GM12875 (cell line): ENCODE data around the gene RPRD1A.

ENCODE experiments used
- H3K4me3 ChIP-seq: one replicate; pipeline ENCODE4 v1.5.1; 2011; ENCODE audit warnings: low read depth, low read length, control low read depth
- CTCF ChIP-seq: IDR thresholded peaks from 2 replicates; pipeline ENCODE4 v1.5.1; 2011; ENCODE audit warnings: low read depth, mild to moderate bottlenecking, control low read depth, inconsistent platforms, low read length, moderate library complexity, borderline replicate concordance; ENCODE audit not compliant: insufficient read depth

RPRD1A gene

GRCh38 chr18:36108196-36108595, 40.8 kb upstream of the RPRD1A start:
- no peak overlapping the region for H3K4me3 ChIP-seq
- TF ChIP-seq CTCF = no peak

GRCh38 chr18:36107477-36107876, 40.1 kb upstream of the RPRD1A start:
- TF ChIP-seq CTCF = no peak

GRCh38 chr18:36104749-36105148, 37.4 kb upstream of the RPRD1A start:
- no peak overlapping the region for H3K4me3 ChIP-seq
- no peak for TF ChIP-seq CTCF

More at GRCh38 chr18:36107477-36107876, 40.1 kb upstream of the RPRD1A start:
- H3K4me3 ChIP-seq = no peak overlapping the region

GRCh38 chr18:36101943-36102342, 34.6 kb upstream of the RPRD1A start:
- no peak for TF ChIP-seq CTCF
- no peak overlapping the region for H3K4me3 ChIP-seq

GRCh38 chr18:36099311-36099710, 32.0 kb upstream of the RPRD1A start:
- no peak for TF ChIP-seq CTCF
- no peak overlapping the region for H3K4me3 ChIP-seq

GRCh38 chr18:36096955-36097354, 29.6 kb upstream of the RPRD1A start:
- no peak overlapping the region for H3K4me3 ChIP-seq
- no peak for TF ChIP-seq CTCF

GRCh38 chr18:36095936-36096519, 28.7 kb upstream of the RPRD1A start:
- H3K4me3 ChIP-seq = no peak overlapping the region
- TF ChIP-seq CTCF = no peak
